MG63 (cell line): ENCODE results near the gene TMEM182. TPM values are rescaled to one million over a fixed set of nuclear protein-coding genes. Genes with fewer than 3 reads are reported as not detected.

ENCODE experiments used
- DNase-seq: peaks from one replicate; pipeline ENCODE4 v3.0.0-alpha.2; 2020
- H3K27me3 ChIP-seq: fragments of 250-450 bp; sonication (Bioruptor Pico); 2 replicates; pipeline ENCODE4 v1.5.1; 2020; ENCODE audit warnings: mild to moderate bottlenecking, moderate library complexity
- H3K36me3 ChIP-seq: fragments of 250-450 bp; sonication (Bioruptor Pico); 2 replicates; pipeline ENCODE4 v1.5.1; 2020; ENCODE audit warnings: mild to moderate bottlenecking, moderate library complexity
- H3K4me3 ChIP-seq: fragments of 250-450 bp; sonication (Bioruptor Pico); 2 replicates; pipeline ENCODE4 v1.5.1; 2020; ENCODE audit warnings: mild to moderate bottlenecking, moderate library complexity
- H3K9me3 ChIP-seq: fragments of 250-450 bp; sonication (Bioruptor Pico); 2 replicates; pipeline ENCODE4 v1.5.1; 2020; ENCODE audit warnings: mild to moderate bottlenecking, moderate library complexity
- total RNA-seq: library from RNA; depleted of rRNA; stranded (reverse); fragments of >200 nt; shearing (Covaris generic); gene quantifications from 2 replicates; pipeline ENCODE4 v1.2.3, GENCODE V29; 2014; ENCODE audit warnings: low replicate concordance; rRNA removed

TMEM182 gene, protein sequence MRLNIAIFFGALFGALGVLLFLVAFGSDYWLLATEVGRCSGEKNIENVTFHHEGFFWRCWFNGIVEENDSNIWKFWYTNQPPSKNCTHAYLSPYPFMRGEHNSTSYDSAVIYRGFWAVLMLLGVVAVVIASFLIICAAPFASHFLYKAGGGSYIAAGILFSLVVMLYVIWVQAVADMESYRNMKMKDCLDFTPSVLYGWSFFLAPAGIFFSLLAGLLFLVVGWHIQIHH
- total RNA-seq: 2.2 and 5.2 TPM in 2 replicates

DNA sequence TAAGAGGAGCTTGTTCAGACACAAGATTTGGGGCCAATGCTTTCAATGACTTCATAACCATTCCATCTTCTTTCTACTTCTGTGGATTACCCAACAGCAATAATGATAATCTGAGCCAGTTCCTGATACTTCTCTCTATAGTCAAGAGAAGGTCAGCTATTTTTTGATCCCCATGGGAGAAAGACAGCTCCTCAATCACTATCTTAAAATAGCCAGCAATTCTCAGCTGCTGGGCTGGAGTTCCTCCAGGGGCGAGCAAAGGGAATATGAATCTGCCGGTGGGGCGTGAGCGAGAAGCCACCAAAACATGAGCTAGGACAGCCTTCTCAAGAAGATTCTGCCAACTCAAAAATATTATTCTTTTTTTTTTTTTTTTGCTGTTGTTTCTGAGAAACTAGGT, at the start of gene TMEM182:
TMEM182 (plus strand) TSS at position 269 of the 400 bp plus-strand sequence. CDS start 187 bp downstream, outside the sequence.
- Histone ChIP-seq H3K9me3 (no peaks in the 10 kb centered on the region), H3K27me3 (no peaks in the 10 kb centered on the region), H3K4me3 (no peak within 1 kb of the TSS), H3K36me3 (no peaks in the 10 kb centered on the region)
- no peak for DNase-seq

DNA sequence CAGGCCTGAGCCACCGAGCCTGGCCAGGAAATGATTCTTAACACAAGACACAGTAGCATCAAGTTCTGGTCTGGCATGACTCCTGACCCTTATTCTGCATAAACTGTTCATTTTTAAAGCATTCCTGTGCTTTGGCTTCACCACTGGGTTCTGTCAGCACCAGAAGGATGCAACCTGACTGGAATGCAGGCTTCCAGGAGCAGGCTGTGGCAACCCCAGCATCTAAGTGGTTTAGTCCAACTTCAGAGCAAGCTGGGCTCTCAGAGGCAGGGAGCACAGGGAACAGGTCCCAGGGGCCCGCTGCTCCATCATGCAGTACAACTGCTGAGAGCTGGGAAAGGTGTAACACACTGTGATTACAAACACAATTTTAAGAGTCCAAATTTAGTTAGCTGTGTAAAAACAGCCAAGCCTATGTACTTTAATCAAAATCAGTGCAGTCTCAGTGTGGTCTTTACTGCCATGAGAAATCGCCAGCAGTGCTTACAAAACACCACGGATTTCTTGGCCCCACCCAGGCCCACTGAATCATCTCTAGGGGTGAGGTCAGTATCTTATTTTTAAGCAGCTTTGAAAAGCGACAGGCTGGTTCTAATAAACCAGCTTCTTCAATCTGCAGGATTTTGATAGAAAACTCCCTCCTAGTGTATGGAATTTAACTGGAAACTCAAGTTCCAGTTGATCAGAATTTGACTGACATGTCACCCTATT, 44.4 kb upstream of the TMEM182 start:
- H3K27me3 ChIP-seq: no peaks in the 10 kb centered on the region
- 0 out of 2 replicates have a peak, but pooled peaks cover 4% of the 10 kb centered on the region for H3K36me3 ChIP-seq
- H3K9me3 ChIP-seq: no peaks in the 10 kb centered on the region
- H3K4me3 ChIP-seq: no peak overlapping the region
- DNase-seq: peak; percentile 48

DNA sequence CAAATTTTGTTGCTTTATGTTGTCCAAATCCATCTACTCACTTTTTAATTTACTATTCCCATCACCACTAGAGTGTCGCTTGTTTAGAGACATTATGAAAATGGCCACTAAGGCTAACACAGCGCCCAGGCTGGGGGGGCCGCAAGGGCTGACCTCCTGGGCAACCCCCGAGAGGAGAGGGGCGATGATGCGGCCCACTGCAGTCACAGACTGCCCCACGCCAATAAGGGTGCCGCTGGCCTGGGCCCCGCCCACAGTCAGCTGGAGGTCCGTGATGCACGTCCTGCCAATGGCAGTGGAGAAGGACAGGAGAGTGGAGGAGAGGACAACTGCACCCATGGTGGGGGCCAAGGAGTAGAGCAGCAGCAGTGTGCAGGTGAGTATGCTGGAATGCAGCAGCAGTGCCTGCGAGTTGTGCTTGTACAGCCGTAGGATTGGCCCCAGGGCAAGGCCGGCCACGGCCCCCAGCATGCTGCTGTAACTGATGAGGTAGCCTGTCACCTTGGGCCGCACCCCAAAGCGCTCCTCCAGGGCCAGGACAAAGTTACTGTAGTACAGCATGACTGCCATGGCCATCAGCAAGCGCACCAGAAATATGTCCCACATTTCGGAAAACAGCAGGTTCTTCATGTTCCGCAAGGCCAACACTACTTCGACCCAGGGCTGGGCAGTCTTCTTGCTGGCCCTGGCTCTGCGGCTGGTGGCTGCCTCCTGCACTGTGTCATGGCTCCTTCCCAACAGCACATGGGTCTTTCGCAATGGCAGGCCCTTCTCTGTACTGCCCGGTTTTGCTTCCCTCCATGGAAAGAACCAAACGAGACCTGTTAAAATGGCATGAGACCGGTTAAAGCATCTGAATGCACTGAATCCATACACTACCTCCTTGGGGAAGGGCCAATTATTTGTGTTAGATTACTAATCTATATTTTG, 43.2 kb upstream of the TMEM182 start:
- Histone ChIP-seq H3K36me3 (0 out of 2 replicates have a peak, but pooled peaks cover 4% of the 10 kb centered on the region), H3K27me3 (no peaks in the 10 kb centered on the region), H3K4me3 (no peak overlapping the region), H3K9me3 (no peaks in the 10 kb centered on the region)
- no peak for DNase-seq

DNA sequence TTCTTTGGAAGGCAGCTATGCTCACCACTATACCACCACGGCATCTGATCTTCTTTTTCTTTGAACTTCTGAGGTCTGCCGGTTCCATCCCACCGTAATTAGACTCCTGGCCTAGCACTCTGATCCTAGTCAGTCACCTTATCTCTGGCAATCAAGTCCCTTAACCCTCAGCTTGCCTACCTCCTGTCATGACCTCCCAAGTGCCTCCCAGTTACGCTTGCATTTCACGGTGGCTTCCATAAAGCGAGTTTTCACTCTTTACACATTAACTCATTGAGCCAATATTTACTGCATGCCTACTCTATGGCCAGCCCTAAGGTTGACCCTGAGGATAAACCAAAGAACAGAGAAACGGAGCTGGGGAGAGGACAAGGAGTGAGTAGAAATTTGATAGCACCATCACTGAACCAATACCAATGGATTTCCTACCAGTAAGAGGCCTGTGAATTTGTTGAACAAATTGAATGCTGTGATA, 37.8 kb upstream of the TMEM182 start:
- no peak for DNase-seq

DNA sequence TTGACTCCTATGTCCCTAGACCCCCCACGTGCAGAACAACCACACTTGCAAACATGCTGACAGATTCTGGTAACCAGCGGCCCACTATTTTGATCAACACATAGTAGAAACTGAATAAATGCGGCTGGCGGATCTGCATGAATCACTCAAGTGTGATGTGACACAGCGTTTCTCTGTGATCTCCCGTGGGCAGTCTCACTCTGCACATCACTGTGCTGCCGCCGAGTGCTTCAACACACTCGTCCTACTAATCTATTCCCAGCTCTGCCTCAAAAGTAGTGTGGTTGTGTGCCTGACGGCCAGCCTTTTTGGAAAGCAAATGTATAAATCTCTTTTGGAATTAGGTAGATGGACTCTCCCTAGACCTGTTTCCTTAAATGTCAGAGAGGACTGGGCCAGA, 37.3 kb upstream of the TMEM182 start:
- H3K27me3 ChIP-seq: no peaks in the 10 kb centered on the region
- no peaks in the 10 kb centered on the region for H3K9me3 ChIP-seq
- no peak overlapping the region for H3K4me3 ChIP-seq
- no peaks in the 10 kb centered on the region for H3K36me3 ChIP-seq
- DNase-seq: no peak

More for the DNA sequence above, 37.8 kb upstream of the TMEM182 start:
- H3K9me3 ChIP-seq: no peaks in the 10 kb centered on the region
- no peak overlapping the region for H3K4me3 ChIP-seq
- H3K36me3 ChIP-seq: no peaks in the 10 kb centered on the region
- no peaks in the 10 kb centered on the region for H3K27me3 ChIP-seq

DNA sequence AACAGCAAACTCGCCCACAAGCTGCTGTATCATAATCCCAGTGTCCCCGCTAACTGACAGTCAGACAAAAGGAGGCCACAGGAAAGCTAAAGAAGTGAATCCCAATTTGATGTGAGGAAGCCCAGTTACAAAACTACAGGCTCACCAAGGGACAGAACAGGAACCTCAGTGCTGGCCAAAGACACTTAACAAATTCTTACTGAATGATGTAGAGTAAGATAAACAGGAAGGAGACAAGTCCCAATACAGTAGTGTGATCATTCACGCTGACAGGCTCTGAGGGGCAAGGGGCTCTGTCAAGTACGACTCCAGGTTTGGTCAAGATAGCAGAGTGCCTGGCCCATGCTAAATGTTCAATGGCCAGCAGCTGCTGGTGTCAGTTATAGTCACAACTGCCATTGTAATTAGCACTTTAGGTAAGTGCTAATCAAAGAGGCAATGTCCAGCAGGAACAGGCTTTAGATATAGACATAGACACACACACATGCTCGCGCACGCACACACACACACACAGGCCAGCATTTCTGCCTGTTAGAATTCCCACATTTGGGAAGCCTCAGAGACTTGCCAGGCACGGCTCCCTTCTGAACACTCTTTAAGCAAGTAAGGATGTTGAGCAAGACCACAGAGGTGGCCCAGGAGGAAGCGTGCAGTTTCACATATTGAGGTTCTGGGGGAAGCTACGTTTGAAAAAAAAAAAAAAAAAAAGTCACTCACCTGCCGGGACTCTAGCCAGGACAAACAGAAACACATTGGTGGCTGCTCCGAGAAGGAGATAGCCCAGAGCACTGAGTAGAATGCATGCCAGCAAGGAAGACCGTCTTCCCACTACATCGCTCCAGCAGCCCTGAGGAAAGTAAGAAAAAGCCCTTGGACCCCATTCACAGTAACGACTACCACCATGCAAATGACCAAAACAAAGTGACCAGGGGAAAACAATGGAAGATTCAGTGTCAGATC, 35.4 kb upstream of the TMEM182 start:
- H3K27me3 ChIP-seq: no peaks in the 10 kb centered on the region
- H3K9me3 ChIP-seq: no peaks in the 10 kb centered on the region

DNA sequence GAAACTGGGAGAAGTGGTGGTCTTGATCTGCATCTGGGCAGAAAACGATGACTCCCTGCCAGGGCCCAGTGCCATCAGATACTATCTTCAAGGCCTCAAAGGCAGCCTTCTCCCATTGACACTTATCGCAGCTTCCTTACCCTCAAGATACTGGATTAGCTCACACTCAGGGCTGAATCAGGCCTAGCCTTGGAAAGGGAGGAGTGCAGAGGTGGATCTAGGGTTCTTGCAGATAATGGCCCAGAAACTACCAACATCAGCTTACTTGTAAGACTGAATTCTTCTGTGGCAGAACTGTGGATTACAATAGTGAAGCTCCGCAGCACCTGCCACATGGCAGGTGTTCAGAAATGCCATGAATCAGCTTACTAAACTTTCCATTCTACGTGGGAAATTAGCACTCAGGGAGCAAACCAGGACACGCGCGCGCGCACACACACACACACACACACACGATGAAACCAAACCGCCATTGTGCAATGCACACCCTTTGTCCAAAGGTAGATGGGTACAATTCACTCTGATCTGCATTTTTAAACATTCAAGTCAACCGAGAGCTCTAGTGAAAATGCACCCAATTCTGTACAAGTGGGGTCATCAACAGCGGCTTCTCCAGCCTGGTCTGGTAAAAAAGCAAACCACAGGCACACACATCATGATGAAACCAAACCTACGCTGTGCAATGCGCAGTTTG, 26.3 kb upstream of the TMEM182 start:
- no peaks in the 10 kb centered on the region for H3K36me3 ChIP-seq
- no peaks in the 10 kb centered on the region for H3K9me3 ChIP-seq
- DNase-seq: no peak
- peak overlapping the region; percentile 69 for H3K4me3 ChIP-seq
- H3K27me3 ChIP-seq: no peaks in the 10 kb centered on the region

More for the DNA sequence above, 35.4 kb upstream of the TMEM182 start:
- no peak for DNase-seq
- Histone ChIP-seq H3K36me3 (no peaks in the 10 kb centered on the region), H3K4me3 (no peak overlapping the region)

DNA sequence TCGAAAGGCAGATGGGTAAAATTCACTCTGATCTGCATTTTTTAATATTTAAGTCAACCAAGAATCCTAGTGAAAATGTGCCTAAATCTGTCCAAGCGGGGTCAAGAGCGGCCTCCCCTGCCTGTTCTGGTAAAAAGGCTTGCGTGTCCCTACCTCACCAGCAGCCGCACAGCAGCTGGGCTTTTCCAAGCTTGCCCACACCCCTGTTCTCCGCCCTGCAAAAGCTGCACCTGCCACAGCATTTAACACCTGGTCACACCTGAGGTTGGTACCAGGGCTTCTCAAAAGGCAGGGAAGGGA, 25.8 kb upstream of the TMEM182 start:
- no peak for DNase-seq
- H3K4me3 ChIP-seq: peak overlapping the region; percentile 69
- no peaks in the 10 kb centered on the region for H3K9me3 ChIP-seq

DNA sequence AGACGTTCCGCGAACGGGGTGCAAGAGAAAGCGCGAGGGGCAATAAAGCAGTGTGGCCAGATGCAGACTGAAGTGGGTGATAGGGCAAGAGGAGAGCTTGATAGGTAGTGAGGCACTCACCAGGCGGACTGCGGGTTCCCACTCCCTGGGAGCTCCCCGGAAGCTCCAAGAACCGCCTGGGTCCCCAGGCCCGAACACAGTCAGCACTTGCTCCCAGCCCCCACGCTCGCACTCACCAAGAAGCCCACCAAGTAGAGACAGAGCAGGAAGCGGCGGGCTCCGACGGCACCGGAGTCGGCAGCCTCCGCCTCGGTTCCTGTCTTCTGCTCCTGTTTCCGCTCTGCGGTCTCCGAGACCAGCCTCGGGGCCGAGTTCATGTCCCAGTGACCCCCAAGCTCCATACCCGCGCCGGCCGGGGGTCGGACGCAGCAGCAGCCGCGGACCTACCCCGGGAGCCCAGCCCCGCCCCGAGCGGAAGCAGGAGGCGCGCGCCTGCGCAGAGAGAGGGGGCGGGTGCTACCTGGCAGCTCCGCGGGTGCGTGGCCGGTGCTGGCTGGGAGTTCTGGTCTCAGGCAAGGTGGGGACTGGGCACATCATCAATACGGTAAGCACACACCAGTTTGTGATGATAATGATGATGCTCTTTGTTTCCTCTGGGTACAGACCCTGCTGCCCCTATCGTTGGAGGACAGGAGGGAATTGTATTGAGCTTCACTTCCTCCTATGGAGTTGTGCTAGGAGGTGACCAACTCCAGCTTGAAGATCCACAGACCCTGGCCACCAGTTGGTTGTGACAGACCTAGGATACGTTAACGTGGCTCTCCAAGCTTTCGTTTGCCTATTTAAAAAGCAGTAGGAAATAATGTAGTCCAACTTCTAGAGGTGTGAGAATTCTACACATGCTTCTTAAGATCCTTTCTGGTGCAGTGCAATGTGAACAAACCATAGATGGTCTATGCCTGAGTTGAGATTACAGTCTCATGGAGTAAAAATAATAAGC, 25.1 kb upstream of the TMEM182 start:
- H3K27me3 ChIP-seq: no peaks in the 10 kb centered on the region
- no peaks in the 10 kb centered on the region for H3K9me3 ChIP-seq
- H3K4me3 ChIP-seq: peak overlapping the region; percentile 69
- DNase-seq: peak; percentile 72
- no peaks in the 10 kb centered on the region for H3K36me3 ChIP-seq

More for the DNA sequence above, 25.8 kb upstream of the TMEM182 start:
- Histone ChIP-seq H3K27me3 (no peaks in the 10 kb centered on the region), H3K36me3 (no peaks in the 10 kb centered on the region)

DNA sequence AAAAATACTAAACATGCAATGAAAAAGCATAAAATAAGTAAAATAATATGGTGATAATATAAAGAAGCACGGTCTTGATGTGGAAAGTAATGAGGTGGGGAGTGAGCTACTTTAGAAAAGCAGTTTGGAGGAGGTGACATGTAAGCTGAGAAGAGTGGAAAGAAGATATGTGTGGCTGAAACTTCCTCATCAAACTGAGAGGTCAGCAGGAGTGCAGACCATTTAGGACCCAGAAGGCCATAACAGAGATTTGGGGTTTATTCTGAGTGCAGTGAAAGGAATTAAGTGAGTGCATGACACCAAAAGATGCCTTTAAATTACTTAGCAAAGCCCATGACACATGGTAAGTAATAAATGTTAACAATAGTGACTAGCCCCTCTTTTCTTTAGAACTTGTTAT, 24.4 kb upstream of the TMEM182 start:
- Histone ChIP-seq H3K27me3 (no peaks in the 10 kb centered on the region), H3K9me3 (no peaks in the 10 kb centered on the region), H3K36me3 (no peaks in the 10 kb centered on the region), H3K4me3 (peak overlapping the region; percentile 69)
- no peak for DNase-seq

DNA sequence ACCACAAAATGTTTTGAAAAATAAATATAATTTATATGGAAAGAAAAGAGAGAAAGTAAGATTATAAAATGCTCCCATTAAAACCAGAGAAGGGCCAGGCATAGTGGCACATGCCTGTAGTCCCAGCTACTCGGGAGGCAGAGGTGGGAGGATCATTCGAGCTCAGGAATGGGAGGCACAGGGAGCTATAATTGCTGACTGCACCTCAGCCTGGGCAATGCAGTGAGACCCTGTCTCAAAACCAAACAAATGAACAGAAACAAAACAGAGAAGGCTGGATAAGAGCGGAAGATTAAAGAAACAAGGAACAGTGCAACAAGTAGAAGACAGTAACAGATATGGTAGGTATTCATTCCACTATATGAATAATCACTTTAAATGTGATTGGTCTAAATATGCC, 18.6 kb upstream of the TMEM182 start:
- no peak for DNase-seq
- H3K27me3 ChIP-seq: no peaks in the 10 kb centered on the region
- H3K36me3 ChIP-seq: no peaks in the 10 kb centered on the region
- H3K4me3 ChIP-seq: no peak overlapping the region
- no peaks in the 10 kb centered on the region for H3K9me3 ChIP-seq

DNA sequence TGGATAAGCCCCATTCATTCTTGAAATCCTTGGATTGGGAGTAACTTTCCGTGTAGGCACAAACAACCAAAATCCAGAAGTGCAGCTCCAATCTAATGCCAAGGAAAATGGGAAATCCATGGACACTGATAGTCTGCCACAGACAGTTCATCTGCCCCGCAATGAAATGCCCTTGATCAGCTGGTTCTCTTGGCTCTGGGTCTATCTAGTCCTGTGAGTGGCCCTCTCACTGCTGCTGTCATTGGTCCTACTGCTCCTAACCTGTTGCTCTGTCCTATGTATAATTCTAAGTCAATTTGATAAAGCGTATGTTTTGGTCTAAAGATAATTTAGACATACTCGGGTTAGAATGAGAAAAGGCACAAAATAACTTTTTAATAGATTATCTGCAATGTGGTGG, 13.7 kb upstream of the TMEM182 start:
- no peak for DNase-seq
- no peaks in the 10 kb centered on the region for H3K27me3 ChIP-seq
- H3K36me3 ChIP-seq: no peaks in the 10 kb centered on the region
- no peak overlapping the region for H3K4me3 ChIP-seq
- H3K9me3 ChIP-seq: no peaks in the 10 kb centered on the region

DNA sequence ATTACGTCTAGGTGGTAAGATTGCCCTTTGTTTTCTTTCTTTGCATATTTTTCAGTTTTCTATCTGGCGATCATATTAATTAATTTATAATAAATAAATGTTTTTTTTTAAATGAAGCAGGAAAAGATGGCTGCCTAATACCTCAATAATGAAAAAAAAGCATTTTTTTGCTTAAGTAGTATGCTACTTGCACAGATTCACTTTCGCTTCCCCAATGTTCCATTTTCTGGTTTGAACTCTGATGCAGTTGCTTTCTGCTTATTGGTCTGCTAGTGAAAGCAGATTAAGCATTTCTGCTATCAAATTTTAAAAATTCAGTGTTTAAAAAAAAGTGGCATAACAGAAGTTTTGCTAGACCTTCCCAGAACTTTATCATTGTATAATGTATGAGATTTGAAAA, 11.9 kb upstream of the TMEM182 start:
- Histone ChIP-seq H3K4me3 (no peak overlapping the region), H3K36me3 (no peaks in the 10 kb centered on the region), H3K27me3 (no peaks in the 10 kb centered on the region), H3K9me3 (no peaks in the 10 kb centered on the region)
- no peak for DNase-seq

DNA sequence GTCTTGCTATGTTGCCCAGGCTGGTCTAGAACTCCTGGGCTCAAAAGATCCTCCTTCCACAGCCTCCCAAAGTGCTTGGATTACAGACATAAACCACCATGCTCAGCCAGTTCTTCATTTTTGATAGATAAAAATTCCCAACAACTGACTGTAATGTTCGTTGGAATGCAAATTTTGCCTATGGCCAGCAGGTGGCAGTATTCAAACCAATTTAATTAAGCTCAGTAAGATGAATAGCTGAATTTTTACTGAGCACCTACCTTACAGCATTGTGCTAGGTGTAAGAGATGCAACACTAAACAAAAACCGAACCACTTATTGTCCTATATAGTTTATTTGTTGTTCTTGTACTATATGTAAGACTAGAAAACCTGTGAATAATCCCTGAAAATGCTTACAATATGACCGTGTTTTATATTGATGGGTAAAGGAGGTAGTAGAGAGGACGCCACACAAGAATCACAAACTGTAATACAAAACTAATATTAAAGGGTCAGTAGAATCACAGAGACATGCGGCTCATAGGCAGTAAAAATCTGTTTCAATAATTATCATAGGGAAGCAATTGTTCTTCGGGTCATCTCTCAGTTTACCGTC, 8.2 kb upstream of the TMEM182 start:
- Histone ChIP-seq H3K4me3 (no peak overlapping the region), H3K9me3 (no peaks in the 10 kb centered on the region), H3K36me3 (no peaks in the 10 kb centered on the region), H3K27me3 (no peaks in the 10 kb centered on the region)
- DNase-seq: no peak
